CD4-positive, alpha-beta T cell treated with Interleukin-21 for 1 hour (primary cell): ENCODE results near the gene AMOT.
"Not testable (repeated sequence)": the region's sequence is repeated elsewhere in the genome, so short reads cannot be mapped to it uniquely, and the experiment has no call there.

ENCODE experiments used
- DNase-seq: peaks from one replicate; pipeline ENCODE4 v3.0.0-alpha.2; 2020

The AMOT gene

GRCh38 chrX:112840382-112841113, at the start of gene AMOT:
Gene AMOT (minus strand): TSS chrX:112840831. CDS start chrX:112823126, 17,705 bp downstream.
- DNase-seq = peak; percentile 76

- no peak for DNase-seq
These were observed 48.8 kb upstream of the AMOT start for GRCh38 chrX:112889400-112889799.

GRCh38 chrX:112888916-112889315, 48.3 kb upstream of the AMOT start:
- no peak for DNase-seq

- no peak for DNase-seq
These were observed 37.1 kb upstream of the AMOT start for GRCh38 chrX:112877771-112878173.

GRCh38 chrX:112874614-112875013, 34.0 kb upstream of the AMOT start:
- no peak for DNase-seq

GRCh38 chrX:112874175-112874574, 33.5 kb upstream of the AMOT start:
- no peak for DNase-seq

GRCh38 chrX:112868586-112868985, 28.0 kb upstream of the AMOT start:
- DNase-seq = no peak

GRCh38 chrX:112867570-112867969, 26.9 kb upstream of the AMOT start:
- no peak for DNase-seq

- DNase-seq = no peak
These were observed 25.5 kb upstream of the AMOT start for GRCh38 chrX:112866175-112866574.

GRCh38 chrX:112865464-112866025, 24.9 kb upstream of the AMOT start:
- DNase-seq = no peak

- DNase-seq = no peak
These were observed 23.2 kb upstream of the AMOT start for GRCh38 chrX:112863850-112864249.

GRCh38 chrX:112857478-112857878, 16.8 kb upstream of the AMOT start:
- DNase-seq = no peak

- DNase-seq = not testable (repeated sequence)
These were observed 14.3 kb upstream of the AMOT start for GRCh38 chrX:112854901-112855300.

GRCh38 chrX:112852851-112853250, 12.2 kb upstream of the AMOT start:
- no peak for DNase-seq

GRCh38 chrX:112851806-112852205, 11.2 kb upstream of the AMOT start:
- no peak for DNase-seq

GRCh38 chrX:112851161-112851779, 10.6 kb upstream of the AMOT start:
- DNase-seq = no peak

GRCh38 chrX:112849016-112849415, 8.4 kb upstream of the AMOT start:
- DNase-seq = no peak

- DNase-seq = no peak
These were observed 6.2 kb upstream of the AMOT start for GRCh38 chrX:112846782-112847181.

GRCh38 chrX:112846187-112846586, 5.6 kb upstream of the AMOT start:
- no peak for DNase-seq

- DNase-seq = no peak
These were observed 3.6 kb upstream of the AMOT start for GRCh38 chrX:112844250-112844649.

- no peak for DNase-seq
These were observed 1.2 kb upstream of the AMOT start for GRCh38 chrX:112841820-112842157.

GRCh38 chrX:112841114-112841819, 636 bp upstream of the AMOT start:
- DNase-seq = peak; percentile 85

- peak; percentile 8 for DNase-seq
These were observed 775 bp downstream of the AMOT start for GRCh38 chrX:112839856-112840255.

- no peak for DNase-seq
These were observed 3.1 kb downstream of the AMOT start for GRCh38 chrX:112837531-112837930.
